HG03135 (cell line): ENCODE results near the gene ZNRF1.

Experiments
- ATAC-seq: cut with Tn5 transposase; IDR thresholded peaks from one replicate; pipeline ENCODE4 v1.9.1; 2021; ENCODE audit warnings: mild to moderate bottlenecking, moderate library complexity; ENCODE audit not compliant: unreplicated experiment

ZNRF1 gene

GRCh38 chr16:75058806-75059205 lies 60.0 kb downstream of the ZNRF1 start:
- no peak for ATAC-seq

DNA sequence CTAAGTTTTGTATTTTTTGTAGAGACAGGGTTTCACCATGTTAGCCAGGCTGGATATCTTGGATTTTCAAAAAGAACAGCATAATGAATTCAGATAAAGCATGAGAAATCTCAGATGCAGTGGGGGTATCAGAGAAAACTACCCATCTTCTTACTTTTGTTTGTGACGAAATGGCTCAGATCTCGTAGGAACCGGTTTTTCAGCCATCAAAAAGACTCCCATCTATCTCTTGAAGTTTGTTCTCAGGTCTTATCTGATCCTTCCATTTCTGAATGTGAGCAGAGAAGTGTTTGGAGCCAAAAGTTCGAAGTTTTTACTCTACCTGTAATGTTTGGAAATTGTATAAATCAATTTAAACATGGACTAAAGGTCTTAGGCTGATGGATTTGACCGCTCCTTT lies 60.6 kb downstream of the ZNRF1 start:
- no peak for ATAC-seq

- no peak for ATAC-seq
Measured at GRCh38 chr16:75060723-75061122, 61.9 kb downstream of the ZNRF1 start.

- no peak for ATAC-seq
Measured at GRCh38 chr16:75061669-75062068, 62.8 kb downstream of the ZNRF1 start.

DNA sequence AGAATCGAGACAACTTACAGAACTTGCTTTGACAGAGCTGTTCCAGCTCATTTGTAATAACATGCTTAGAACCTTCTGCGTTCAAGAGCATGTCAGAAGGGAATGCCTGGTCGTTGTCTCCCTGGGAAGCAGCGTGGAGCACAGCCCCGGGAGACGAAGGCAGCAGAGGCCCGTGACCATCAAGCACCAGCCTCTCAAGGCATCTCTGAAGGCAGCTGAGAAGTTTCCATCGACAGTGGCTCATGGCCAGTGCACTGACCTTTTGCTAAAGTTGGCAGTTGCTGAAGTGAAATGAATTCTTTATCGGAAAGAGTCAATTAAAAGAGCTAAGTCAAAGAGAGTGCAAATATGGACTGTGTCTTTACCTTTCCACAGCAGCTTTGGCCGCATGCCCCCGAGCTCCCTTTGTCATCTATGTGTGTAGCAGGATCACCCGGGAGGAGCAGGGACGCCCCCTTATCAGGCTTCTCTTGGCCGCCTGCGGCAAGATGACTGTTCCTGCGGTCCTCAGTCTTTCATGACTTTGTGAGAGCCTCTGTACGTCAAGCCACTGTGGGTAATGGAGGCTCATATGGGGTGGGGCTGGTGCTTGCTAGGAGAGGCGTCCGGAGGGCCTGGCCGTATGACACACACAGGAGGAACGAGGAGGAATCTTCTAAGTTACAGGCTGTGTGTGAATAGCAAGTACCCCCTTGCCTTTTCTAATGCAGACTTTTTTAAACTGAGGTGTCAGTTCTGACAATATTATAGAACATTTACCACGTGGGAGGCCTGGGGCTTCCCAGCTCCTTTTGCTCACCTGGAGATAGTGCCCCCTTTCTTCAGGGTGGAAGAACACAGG lies 63.5 kb downstream of the ZNRF1 start:
- no peak for ATAC-seq

DNA sequence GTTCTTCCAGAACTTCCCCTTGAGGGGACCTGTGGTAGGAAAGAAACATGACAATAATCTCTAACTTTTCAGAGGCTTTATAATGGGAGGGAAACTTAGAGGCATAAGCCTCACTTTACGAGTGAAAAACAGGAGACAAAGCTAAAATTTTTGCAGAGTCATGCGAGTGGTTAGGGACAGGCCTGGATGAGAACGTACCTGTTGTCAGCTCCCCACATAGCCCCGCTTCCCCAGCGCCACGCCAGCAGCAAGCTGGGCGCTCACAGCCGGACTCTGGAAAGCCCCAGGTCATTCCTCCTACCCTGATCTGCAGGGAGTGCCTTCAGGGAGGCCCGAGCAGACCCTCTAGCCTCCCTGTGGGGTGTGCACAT lies 64.1 kb downstream of the ZNRF1 start:
- ATAC-seq = no peak

GRCh38 chr16:75063549-75064088 lies 64.8 kb downstream of the ZNRF1 start:
- no peak for ATAC-seq

- no peak for ATAC-seq
Measured at GRCh38 chr16:75064403-75065148, 65.8 kb downstream of the ZNRF1 start.

DNA sequence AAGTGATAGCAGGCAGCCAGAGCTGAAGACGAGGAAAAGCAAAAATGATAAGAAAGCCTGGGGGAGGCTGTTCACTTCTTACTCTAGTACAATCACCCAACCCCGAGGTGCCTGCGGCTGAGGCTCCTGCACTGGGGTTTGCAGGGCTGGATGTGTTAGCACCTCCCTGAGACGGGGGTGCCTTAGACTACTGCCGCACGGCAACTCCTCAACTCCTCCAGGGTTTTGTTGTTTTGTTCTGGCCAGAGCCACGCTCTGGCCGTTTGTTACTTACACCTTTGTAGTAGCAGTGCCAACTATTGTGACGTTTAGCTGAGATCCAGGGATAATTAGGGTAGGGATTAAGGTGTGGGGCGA lies 66.3 kb downstream of the ZNRF1 start:
- ATAC-seq = no peak

- no peak for ATAC-seq
Measured at GRCh38 chr16:75065521-75066149, 66.8 kb downstream of the ZNRF1 start.

DNA sequence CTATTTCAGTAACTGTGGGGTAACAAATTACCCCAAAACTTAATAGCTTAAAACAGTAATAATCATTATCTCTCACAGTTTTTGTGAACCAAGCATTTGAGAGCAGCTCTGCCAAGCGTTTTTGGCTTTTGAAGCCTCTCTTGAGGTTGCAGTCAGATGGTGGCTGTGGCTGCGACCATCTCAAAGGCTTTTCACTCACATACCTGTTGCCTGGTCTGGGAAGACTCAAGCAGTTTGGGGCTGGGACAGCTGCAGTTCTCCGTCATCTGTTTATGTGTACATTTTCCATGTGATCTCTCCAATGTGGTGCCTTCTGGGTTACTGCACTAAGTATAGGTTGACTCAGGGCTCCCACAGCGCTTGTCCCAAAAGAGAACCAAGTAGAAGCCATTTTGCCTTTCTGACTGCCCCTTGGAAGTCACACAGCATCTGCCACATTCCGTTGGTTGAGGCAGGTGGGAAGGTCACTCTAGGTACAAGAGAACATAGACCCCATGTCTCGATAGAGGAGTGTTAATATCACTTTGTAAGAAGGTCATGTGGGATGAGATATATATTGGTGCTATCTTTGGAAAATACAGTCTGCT lies 68.1 kb downstream of the ZNRF1 start:
- no peak for ATAC-seq

GRCh38 chr16:75068085-75069031 lies 69.5 kb downstream of the ZNRF1 start:
- no peak for ATAC-seq

DNA sequence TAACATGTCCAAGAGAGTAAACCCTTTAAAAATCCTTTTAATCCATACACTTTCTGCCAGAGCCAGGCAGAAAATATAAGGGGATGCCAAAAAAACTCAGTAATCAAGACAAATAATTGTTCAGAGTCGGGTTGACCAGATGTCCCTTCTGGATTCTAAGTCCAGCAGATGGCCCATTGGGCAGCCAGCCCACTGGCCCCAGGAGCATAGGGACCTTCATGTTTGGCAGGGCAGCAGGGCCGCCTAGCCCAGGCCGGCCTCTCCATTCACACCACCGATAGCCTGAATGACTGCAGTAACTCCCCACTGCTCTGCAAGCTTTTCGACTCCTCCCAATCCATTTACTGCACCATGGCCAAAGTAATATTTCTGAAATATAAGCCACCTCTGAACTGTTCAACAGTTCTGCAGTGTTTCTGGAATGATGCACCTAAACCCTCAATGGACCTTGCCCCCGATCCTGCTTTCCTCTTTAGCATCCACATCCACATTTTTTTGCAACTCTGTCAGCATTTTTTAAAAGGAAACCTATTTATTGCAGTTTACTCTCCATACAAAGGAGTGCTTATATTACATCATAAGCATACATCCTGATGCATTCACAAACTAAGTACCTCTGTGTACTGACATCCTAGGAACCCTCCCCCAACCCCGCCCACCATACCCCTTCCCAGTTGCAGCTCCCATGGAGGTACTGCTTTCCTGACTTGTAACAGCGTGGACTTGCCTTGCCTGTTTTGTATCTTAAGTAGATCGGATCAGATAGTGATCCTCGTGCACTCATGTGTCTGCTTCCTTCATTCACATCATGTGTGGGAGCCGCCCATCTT lies 71.4 kb downstream of the ZNRF1 start:
- ATAC-seq = no peak

DNA sequence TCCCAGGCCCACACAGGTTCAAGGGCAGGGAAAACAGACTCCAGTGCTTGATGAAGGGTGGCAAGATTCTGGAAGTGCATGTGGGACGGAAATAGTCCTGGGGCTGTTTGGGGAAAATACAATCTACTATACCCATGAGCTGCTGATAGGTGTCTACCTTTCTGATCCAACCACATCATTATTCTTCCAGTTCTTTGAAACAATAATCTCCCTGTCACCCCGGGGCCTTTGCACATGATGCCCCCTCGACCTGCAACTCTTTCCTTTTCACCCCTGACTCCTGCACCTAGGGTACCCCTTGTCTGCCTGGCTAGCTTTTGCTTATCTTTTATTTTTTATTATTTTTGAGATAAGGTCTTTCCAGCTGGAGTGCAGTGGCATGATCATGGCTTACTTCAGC lies 72.8 kb downstream of the ZNRF1 start:
- ATAC-seq = no peak

DNA sequence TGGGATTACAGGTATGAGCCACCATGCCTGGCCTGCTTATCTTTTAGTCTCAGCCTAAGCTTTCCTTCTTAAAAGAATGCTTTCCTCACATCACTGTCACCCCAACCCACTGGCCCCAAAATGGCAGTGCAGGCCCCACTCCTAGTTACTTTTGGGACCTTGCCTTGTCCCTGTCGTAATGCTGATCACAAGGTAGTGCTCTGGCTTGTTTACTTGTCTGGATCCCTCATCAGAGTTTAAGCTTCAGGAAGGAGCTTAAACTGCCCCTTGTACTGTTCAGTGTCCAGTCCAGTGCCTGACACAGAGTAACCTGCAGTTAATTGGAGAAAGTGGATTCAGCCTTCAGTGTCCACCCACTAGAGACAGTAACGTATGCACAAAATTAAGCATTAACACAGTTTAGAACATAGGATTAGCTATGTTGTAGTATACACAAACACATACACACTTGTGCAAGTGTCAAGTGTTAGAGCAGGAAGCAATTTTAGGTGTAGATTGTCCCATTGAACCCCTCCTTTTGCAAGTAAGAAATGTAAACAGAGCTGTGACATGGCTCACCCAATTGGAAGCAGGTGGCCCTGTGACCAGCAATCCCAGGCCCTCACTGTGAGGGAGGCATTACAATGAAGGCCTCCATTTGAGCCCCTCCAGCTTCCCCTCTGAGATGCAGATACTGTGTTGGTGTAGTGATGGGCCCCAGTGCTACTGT lies 73.6 kb downstream of the ZNRF1 start:
- no peak for ATAC-seq

DNA sequence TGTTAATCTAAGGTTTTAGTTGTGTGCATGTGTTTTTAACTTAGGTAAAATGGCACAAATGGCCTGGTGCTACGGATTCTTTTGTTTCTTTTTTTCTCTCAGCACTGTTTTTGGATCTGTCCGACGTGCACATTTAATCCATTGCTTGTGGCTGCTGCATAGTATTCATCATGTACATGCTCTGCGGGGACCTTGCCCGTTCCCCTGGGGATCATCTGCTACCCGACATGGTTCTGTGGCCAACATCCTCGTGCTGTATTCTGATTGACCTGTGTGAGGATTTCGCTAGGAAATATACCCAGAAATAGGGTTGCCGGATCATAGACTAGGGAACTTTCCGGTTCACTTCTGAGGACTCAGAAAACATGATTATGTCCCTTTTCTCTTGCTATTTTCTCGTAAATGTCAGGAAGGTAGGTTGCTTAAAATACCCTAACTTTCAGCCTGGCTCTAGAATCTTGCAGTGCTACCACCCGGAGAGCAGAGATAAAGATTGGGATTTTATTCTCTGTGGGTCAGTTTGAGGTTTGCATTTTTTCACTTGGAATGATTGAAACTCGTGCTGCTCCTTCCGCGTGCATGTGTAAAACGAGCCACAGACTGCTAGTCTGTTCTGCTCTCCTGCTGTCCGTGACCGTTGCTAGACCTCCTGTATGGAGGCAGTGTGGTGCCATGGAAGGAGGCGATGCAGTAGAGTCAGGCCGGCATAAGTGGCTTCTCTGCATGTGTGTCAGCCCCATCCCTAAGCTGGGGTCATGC lies 74.9 kb downstream of the ZNRF1 start:
- no peak for ATAC-seq

DNA sequence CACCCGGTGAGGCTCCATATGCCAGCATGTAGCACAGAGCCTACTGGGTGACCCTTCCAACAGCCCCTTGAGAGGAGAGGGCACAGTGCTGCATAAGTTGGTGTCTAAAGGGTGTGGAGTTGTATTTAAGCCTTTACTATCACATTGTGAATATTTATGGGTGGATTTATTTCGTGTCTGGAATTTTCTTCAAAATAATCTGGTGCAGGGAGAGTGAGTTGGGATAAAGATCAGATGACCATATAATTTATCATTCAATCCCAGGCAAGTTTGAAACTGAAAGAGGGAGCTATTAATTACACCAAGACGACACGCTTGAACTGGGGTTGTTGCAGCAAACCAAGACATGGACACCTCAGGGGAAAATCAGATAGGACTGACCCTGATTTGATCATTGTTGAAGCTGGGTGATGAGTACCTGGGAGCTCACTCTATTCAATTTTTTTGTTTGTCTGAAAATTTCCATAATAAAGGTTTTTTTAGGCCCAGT lies 75.5 kb downstream of the ZNRF1 start:
- ATAC-seq = no peak
